Stimulated activated CD8-positive, alpha-beta memory T cell treated with anti-CD3 and anti-CD28 coated beads, Interleukin-12 subunit alpha, Interleukin-12 subunit beta, amount 100 ng/mL, for 24 hours (primary cell): Measurements from ENCODE around the gene PRDX6.
"Not testable (repeated sequence)": the region's sequence is repeated elsewhere in the genome, so short reads cannot be mapped to it uniquely, and the experiment has no call there.

Experiments
- DNase-seq: peaks from one replicate; pipeline ENCODE4 v3.0.0-alpha.2; 2020; ENCODE audit errors: extremely low read depth

PRDX6 gene

GRCh38 chr1:173496757-173497320 lies 19.7 kb downstream of the PRDX6 start:
- no peak for DNase-seq

GRCh38 chr1:173499729-173500128 lies 22.6 kb downstream of the PRDX6 start:
- no peak for DNase-seq

GRCh38 chr1:173502104-173502503 lies 25.0 kb downstream of the PRDX6 start:
- no peak for DNase-seq

GRCh38 chr1:173503391-173503790 lies 26.3 kb downstream of the PRDX6 start:
- DNase-seq: no peak

- DNase-seq: no peak
Observed at GRCh38 chr1:173504268-173504667, 27.1 kb downstream of the PRDX6 start.

GRCh38 chr1:173505391-173505790 lies 28.3 kb downstream of the PRDX6 start:
- no peak for DNase-seq

- DNase-seq: no peak
Observed at GRCh38 chr1:173506437-173506836, 29.3 kb downstream of the PRDX6 start.

- DNase-seq: no peak
Observed at GRCh38 chr1:173507205-173507846, 30.2 kb downstream of the PRDX6 start.

GRCh38 chr1:173507847-173508209 lies 30.7 kb downstream of the PRDX6 start:
- DNase-seq: no peak

GRCh38 chr1:173508541-173508940 lies 31.4 kb downstream of the PRDX6 start:
- DNase-seq: no peak

GRCh38 chr1:173509797-173510196 lies 32.7 kb downstream of the PRDX6 start:
- DNase-seq: no peak

- DNase-seq: not testable (repeated sequence)
Observed at GRCh38 chr1:173514503-173514902, 37.4 kb downstream of the PRDX6 start.

- DNase-seq: no peak
Observed at GRCh38 chr1:173520799-173521198, 43.7 kb downstream of the PRDX6 start.

GRCh38 chr1:173523329-173523728 lies 46.2 kb downstream of the PRDX6 start:
- DNase-seq: no peak

- no peak for DNase-seq
Observed at GRCh38 chr1:173525926-173526325, 48.8 kb downstream of the PRDX6 start.

GRCh38 chr1:173527151-173527826 lies 50.2 kb downstream of the PRDX6 start:
- DNase-seq: no peak

GRCh38 chr1:173529106-173529505 lies 52.0 kb downstream of the PRDX6 start:
- DNase-seq: no peak

- DNase-seq: no peak
Observed at GRCh38 chr1:173530795-173531693, 53.9 kb downstream of the PRDX6 start.

GRCh38 chr1:173532237-173532636 lies 55.1 kb downstream of the PRDX6 start:
- DNase-seq: no peak

- DNase-seq: no peak
Observed at GRCh38 chr1:173536223-173536622, 59.1 kb downstream of the PRDX6 start.
